ENCODE results near the gene OR2F2.

DNA sequence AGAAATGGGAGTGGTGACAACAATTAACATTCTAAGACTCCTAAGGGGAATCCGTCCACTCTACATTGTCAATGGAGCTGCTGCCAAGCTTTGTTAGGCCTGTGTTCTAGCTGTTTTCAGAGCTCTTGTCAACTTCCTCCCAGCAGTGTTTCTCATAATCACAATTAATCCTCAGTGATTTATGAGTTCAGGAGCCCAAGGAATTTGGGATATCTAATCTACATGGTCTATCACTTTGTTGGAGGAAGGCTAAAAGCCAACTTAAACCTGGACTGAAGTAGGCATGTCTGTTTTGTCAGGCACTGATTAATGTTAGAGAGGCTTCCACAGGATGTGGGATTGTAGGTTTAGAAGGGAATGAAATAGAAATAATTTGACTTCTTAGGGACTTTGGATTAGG, 10.2 kb upstream of the OR2F2 start:
- TF ChIP-seq, protein P1, sequence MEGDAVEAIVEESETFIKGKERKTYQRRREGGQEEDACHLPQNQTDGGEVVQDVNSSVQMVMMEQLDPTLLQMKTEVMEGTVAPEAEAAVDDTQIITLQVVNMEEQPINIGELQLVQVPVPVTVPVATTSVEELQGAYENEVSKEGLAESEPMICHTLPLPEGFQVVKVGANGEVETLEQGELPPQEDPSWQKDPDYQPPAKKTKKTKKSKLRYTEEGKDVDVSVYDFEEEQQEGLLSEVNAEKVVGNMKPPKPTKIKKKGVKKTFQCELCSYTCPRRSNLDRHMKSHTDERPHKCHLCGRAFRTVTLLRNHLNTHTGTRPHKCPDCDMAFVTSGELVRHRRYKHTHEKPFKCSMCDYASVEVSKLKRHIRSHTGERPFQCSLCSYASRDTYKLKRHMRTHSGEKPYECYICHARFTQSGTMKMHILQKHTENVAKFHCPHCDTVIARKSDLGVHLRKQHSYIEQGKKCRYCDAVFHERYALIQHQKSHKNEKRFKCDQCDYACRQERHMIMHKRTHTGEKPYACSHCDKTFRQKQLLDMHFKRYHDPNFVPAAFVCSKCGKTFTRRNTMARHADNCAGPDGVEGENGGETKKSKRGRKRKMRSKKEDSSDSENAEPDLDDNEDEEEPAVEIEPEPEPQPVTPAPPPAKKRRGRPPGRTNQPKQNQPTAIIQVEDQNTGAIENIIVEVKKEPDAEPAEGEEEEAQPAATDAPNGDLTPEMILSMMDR (IDR thresholded peaks at IDR 0.05) = no peak
- TF ChIP-seq POLR2A (IDR thresholded peaks at IDR 0.05) = no peak

Measured in Peyer's patch (tissue), 4 donors.